Measurements from ENCODE around the gene CRIP1.

The CRIP1 gene

GRCh38 chr14:105536691-105537579, 50.2 kb downstream of the CRIP1 start:
- DNase-seq: no peak

GRCh38 chr14:105537580-105538474, 51.1 kb downstream of the CRIP1 start:
- no peak for DNase-seq
